GM18520 (cell line): ENCODE data around the gene CALD1.

Source experiments
- ATAC-seq: cut with Tn5 transposase; IDR thresholded peaks from one replicate; pipeline ENCODE4 v1.9.1; 2021; ENCODE audit not compliant: unreplicated experiment

The CALD1 gene

GRCh38 chr7:134890246-134891240, 111.1 kb downstream of the CALD1 start:
- ATAC-seq = no peak

GRCh38 chr7:134891262-134891695, 111.8 kb downstream of the CALD1 start:
- ATAC-seq = no peak

- no peak for ATAC-seq
These were observed 112.6 kb downstream of the CALD1 start for GRCh38 chr7:134891696-134892678.

- no peak for ATAC-seq
These were observed 113.5 kb downstream of the CALD1 start for GRCh38 chr7:134892963-134893362.

- no peak for ATAC-seq
These were observed 114.5 kb downstream of the CALD1 start for GRCh38 chr7:134893920-134894319.

GRCh38 chr7:134894928-134895327, 115.5 kb downstream of the CALD1 start:
- no peak for ATAC-seq

GRCh38 chr7:134896073-134896472, 116.6 kb downstream of the CALD1 start:
- no peak for ATAC-seq

- ATAC-seq = no peak
These were observed 118.5 kb downstream of the CALD1 start for GRCh38 chr7:134897936-134898335.

- ATAC-seq = no peak
These were observed 120.3 kb downstream of the CALD1 start for GRCh38 chr7:134899729-134900128.

- ATAC-seq = peak; percentile 76
These were observed 120.9 kb downstream of the CALD1 start for GRCh38 chr7:134900166-134900982.

GRCh38 chr7:134901389-134902020, 122.1 kb downstream of the CALD1 start:
- ATAC-seq = no peak

GRCh38 chr7:134902058-134902457, 122.6 kb downstream of the CALD1 start:
- ATAC-seq = no peak

GRCh38 chr7:134903073-134903790, 123.8 kb downstream of the CALD1 start:
- ATAC-seq = no peak

GRCh38 chr7:134905375-134905774, 125.9 kb downstream of the CALD1 start:
- ATAC-seq = no peak

GRCh38 chr7:134907000-134907399, 127.6 kb downstream of the CALD1 start:
- ATAC-seq = no peak

- no peak for ATAC-seq
These were observed 128.2 kb downstream of the CALD1 start for GRCh38 chr7:134907639-134908038.

GRCh38 chr7:134908289-134908688, 128.9 kb downstream of the CALD1 start:
- ATAC-seq = no peak

- ATAC-seq = no peak
These were observed 130.9 kb downstream of the CALD1 start for GRCh38 chr7:134910214-134910890.

- no peak for ATAC-seq
These were observed 131.5 kb downstream of the CALD1 start for GRCh38 chr7:134910968-134911367.
